Upper lobe of left lung (tissue), 4 donors: ENCODE results near the gene NPY4R2.
"Not testable (repeated sequence)": the region's sequence is repeated elsewhere in the genome, so short reads cannot be mapped to it uniquely, and the experiment has no call there.

Experiments used
- POLR2A ChIP-seq, 4 donors: fragments of 450-650 bp; IDR thresholded peaks; one replicate each; pipeline ENCODE4 v1.5.1; 2016 to 2017; ENCODE audit warnings: antibody characterized with exemption in 4 of 4, mild to moderate bottlenecking in 2 of 4
- TF ChIP-seq, protein P1 (sequence below), 6 experiments: fragments of 450-650 bp in 4 of 6; fragments of 200-600 bp in 2 of 6; sonication (generic) in 2 of 6; IDR thresholded peaks; one replicate each; pipeline ENCODE4 v1.5.1; 2016 to 2019; ENCODE audit warnings: antibody characterized with exemption in 6 of 6

DNA sequence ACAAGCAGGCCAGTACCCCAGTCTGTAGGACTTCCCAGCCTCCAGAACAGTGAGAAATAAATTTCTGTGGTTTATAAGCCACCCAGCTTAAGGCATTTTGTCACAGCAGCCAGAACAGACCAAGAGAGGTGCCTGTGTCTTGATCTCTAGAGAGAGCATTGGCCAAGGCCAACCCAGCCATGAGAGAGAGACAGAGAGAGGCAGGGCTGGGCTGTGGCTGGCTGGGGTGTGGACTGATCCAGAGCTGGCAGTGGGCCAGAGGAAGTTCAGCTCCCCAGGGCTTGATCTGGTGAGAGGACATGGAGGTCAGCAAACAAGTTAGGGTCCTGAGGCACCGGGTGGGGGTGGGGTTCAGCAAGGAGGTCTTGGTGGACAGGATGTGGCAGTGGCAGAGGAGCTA lies 14.4 kb downstream of the NPY4R2 start:
- TF ChIP-seq POLR2A (IDR thresholded peaks at IDR 0.05) = not testable (repeated sequence)
- TF ChIP-seq, protein P1, sequence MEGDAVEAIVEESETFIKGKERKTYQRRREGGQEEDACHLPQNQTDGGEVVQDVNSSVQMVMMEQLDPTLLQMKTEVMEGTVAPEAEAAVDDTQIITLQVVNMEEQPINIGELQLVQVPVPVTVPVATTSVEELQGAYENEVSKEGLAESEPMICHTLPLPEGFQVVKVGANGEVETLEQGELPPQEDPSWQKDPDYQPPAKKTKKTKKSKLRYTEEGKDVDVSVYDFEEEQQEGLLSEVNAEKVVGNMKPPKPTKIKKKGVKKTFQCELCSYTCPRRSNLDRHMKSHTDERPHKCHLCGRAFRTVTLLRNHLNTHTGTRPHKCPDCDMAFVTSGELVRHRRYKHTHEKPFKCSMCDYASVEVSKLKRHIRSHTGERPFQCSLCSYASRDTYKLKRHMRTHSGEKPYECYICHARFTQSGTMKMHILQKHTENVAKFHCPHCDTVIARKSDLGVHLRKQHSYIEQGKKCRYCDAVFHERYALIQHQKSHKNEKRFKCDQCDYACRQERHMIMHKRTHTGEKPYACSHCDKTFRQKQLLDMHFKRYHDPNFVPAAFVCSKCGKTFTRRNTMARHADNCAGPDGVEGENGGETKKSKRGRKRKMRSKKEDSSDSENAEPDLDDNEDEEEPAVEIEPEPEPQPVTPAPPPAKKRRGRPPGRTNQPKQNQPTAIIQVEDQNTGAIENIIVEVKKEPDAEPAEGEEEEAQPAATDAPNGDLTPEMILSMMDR (IDR thresholded peaks at IDR 0.05) = not testable (repeated sequence)
